SK-N-SH (cell line): ENCODE results near the gene ABCA3. TPM values are rescaled to one million over a fixed set of nuclear protein-coding genes. Genes with fewer than 3 reads are reported as not detected.

Experiments
- CTCF ChIA-PET: fragments of 300-600, 350-600 bp; formaldehyde crosslinking; extraction: SDS; loops from one replicate; lab custom pipeline; 2021; lab: Yijun Ruan, JAX
- POLR2A ChIA-PET: fragments of 350-600 bp; sonication (Branson Sonifier 250); formaldehyde crosslinking; extraction: SDS; loops from one replicate; lab custom pipeline; 2020; ENCODE audit warnings: antibody characterized with exemption, inconsistent platforms; lab: Yijun Ruan, JAX
- DNase-seq: peaks from one replicate; pipeline ENCODE4 v3.0.0; 2012
- H2AFZ ChIP-seq: fragments of 200-600 bp; sonication (generic); 2 replicates; pipeline ENCODE4 v1.8.1; 2016; ENCODE audit warnings: antibody characterized with exemption, mild to moderate bottlenecking, low read depth
- H3F3A ChIP-seq: fragments of 200-600 bp; sonication (generic); replicated peaks from 2 replicates; pipeline ENCODE3; 2016; ENCODE audit warnings: antibody characterized with exemption, mild to moderate bottlenecking; ENCODE audit not compliant: insufficient read depth
- H3K27ac ChIP-seq, 2 experiments: fragments of 200-500 bp in 1 of 2; fragments of 200-600 bp in 1 of 2; sonication (Bioruptor generic) in 1 of 2; sonication (generic), shearing (Covaris generic) in 1 of 2; 2 replicates each; pipeline versions ENCODE4 v1.5.1 to v1.6.1; 2014 to 2016; ENCODE audit warnings: low read depth in 2 of 2, inconsistent platforms in 1 of 2, low read length in 1 of 2, mild to moderate bottlenecking in 1 of 2, mixed read lengths in 1 of 2
- H3K27me3 ChIP-seq: fragments of 200-600 bp; sonication (generic), shearing (Covaris generic); 2 replicates; pipeline ENCODE4 v1.6.1; 2016; ENCODE audit warnings: mixed run types; ENCODE audit not compliant: insufficient read depth
- H3K36me3 ChIP-seq, 2 experiments: fragments of 200-500 bp in 1 of 2; fragments of 200-600 bp in 1 of 2; sonication (Bioruptor generic) in 1 of 2; sonication (generic) in 1 of 2; replicated peaks in 1 of 2; 2 replicates each; pipeline versions ENCODE3 to v1.5.1; 2014 to 2016; ENCODE audit warnings: low read length in 1 of 2, mild to moderate bottlenecking in 1 of 2; ENCODE audit not compliant: insufficient read depth in 2 of 2, control insufficient read depth in 1 of 2
- H3K4me1 ChIP-seq, 2 experiments: fragments of 200-500 bp in 1 of 2; fragments of 200-600 bp in 1 of 2; sonication (Bioruptor generic) in 1 of 2; sonication (generic), shearing (Covaris generic) in 1 of 2; 2 replicates each; pipeline versions ENCODE4 v1.5.1 to v1.6.1; 2014 to 2016; ENCODE audit warnings: low read depth in 1 of 2, low read length in 1 of 2, mixed run types in 1 of 2; ENCODE audit not compliant: insufficient read depth in 2 of 2, control insufficient read depth in 1 of 2
- H3K4me2 ChIP-seq: fragments of 200-600 bp; sonication (generic), shearing (Covaris generic); 2 replicates; pipeline ENCODE4 v1.6.1; 2017; ENCODE audit warnings: mixed run types
- H3K4me3 ChIP-seq, 2 experiments: fragments of 200-500 bp in 1 of 2; fragments of 200-600 bp in 1 of 2; sonication (Bioruptor generic) in 1 of 2; sonication (generic), shearing (Covaris generic) in 1 of 2; 2 replicates each; pipeline versions ENCODE4 v1.5.1 to v1.8.1; 2014 to 2016; ENCODE audit warnings: low read depth in 2 of 2, inconsistent platforms in 1 of 2, low read length in 1 of 2, mild to moderate bottlenecking in 1 of 2, mixed read lengths in 1 of 2, moderate library complexity in 1 of 2
- H3K79me2 ChIP-seq: fragments of 200-600 bp; sonication (generic); 2 replicates; pipeline ENCODE4 v1.8.1; 2017; ENCODE audit warnings: mild to moderate bottlenecking; ENCODE audit not compliant: insufficient read depth
- H3K9ac ChIP-seq: fragments of 200-600 bp; sonication (generic); 2 replicates; pipeline ENCODE4 v1.6.1; 2017; ENCODE audit warnings: mixed run types
- H3K9me2 ChIP-seq: fragments of 200-600 bp; sonication (generic); 2 replicates; pipeline ENCODE4 v1.6.1; 2017; ENCODE audit warnings: mixed run types
- H3K9me3 ChIP-seq: fragments of 200-600 bp; sonication (generic); 2 replicates; pipeline ENCODE4 v1.6.1; 2017; ENCODE audit warnings: mixed run types, mild to moderate bottlenecking, moderate library complexity
- H4K20me1 ChIP-seq: fragments of 200-600 bp; sonication (generic); 2 replicates; pipeline ENCODE4 v1.6.1; 2017; ENCODE audit warnings: mild to moderate bottlenecking, mixed run types; ENCODE audit not compliant: insufficient read depth
- EP300 ChIP-seq, 2 experiments: IDR thresholded peaks; 2 replicates each; pipeline versions ENCODE4 v1.4.0 to v1.6.1; 2012; ENCODE audit warnings: borderline replicate concordance in 1 of 2, low read depth in 1 of 2, low read length in 1 of 2
- EZH2phosphoT487 ChIP-seq: fragments of 200-600 bp; sonication (generic); IDR thresholded peaks from 2 replicates; pipeline ENCODE4 v1.6.1; 2017; ENCODE audit warnings: low read depth, mixed run types, mild to moderate bottlenecking, antibody characterized with exemption, moderate library complexity, borderline replicate concordance
- FOSL2 ChIP-seq: IDR thresholded peaks from 2 replicates; pipeline ENCODE4 v1.4.0; 2012; ENCODE audit warnings: low read depth, mild to moderate bottlenecking, moderate library complexity, borderline replicate concordance
- JUND ChIP-seq: IDR thresholded peaks from 2 replicates; pipeline ENCODE4 v1.4.0; 2012
- MEF2A ChIP-seq: IDR thresholded peaks from 2 replicates; pipeline ENCODE4 v1.4.0; 2012; ENCODE audit warnings: low read depth, borderline replicate concordance
- MXI1 ChIP-seq: IDR thresholded peaks from 2 replicates; pipeline ENCODE4 v1.6.1; 2012; ENCODE audit warnings: mild to moderate bottlenecking, low read depth, low read length, improper control_type of control experiment
- NFIC ChIP-seq: IDR thresholded peaks from 2 replicates; pipeline ENCODE4 v1.4.0; 2012; ENCODE audit warnings: borderline replicate concordance
- NRF1 ChIP-seq: IDR thresholded peaks from 2 replicates; pipeline ENCODE4 v1.6.1; 2012; ENCODE audit warnings: low read depth, mild to moderate bottlenecking, low read length
- PBX3 ChIP-seq: IDR thresholded peaks from 2 replicates; pipeline ENCODE4; 2012
- POLR2AphosphoS5 ChIP-seq: IDR thresholded peaks from 2 replicates; pipeline ENCODE4 v1.6.1; 2012; ENCODE audit warnings: low read depth, low read length
- RCOR1 ChIP-seq: fragments of 150-350 bp; IDR thresholded peaks from 2 replicates; pipeline ENCODE4 v1.6.1; 2017; ENCODE audit warnings: antibody characterized with exemption, low read length
- RFX5 ChIP-seq: IDR thresholded peaks from 2 replicates; pipeline ENCODE4 v1.6.1; 2012; ENCODE audit warnings: mild to moderate bottlenecking, improper control_type of control experiment, low read length
- RXRA ChIP-seq: IDR thresholded peaks from 2 replicates; pipeline ENCODE4 v1.4.0; 2012; ENCODE audit warnings: low read depth, mild to moderate bottlenecking, borderline replicate concordance
- SIN3A ChIP-seq: IDR thresholded peaks from 2 replicates; pipeline ENCODE4 v1.6.1; 2012; ENCODE audit warnings: low read depth, mild to moderate bottlenecking, low read length, moderate library complexity, borderline replicate concordance
- TCF12 ChIP-seq: IDR thresholded peaks from 2 replicates; pipeline ENCODE4 v1.4.0; 2012
- YY1 ChIP-seq: IDR thresholded peaks from 2 replicates; pipeline ENCODE4 v1.4.0; 2012; ENCODE audit warnings: low read depth, mild to moderate bottlenecking
- WGBS: methylation state at CpG from one replicate; pipeline ENCODE4 v1.1.6; 2017; ENCODE audit warnings: low lambda C conversion rate; 5-methylcytosine and 5-hydroxymethylcytosine counted together
- polyA plus RNA-seq, 3 experiments: library from polyadenylated mRNA; depleted of rRNA; stranded (reverse); fragments of >200 nt; gene quantifications; 2 replicates each; pipeline ENCODE4 v1.2.3, GENCODE V29; 2012
- TF ChIP-seq, protein P1 (sequence below): fragments of 150-350 bp; IDR thresholded peaks from 2 replicates; pipeline ENCODE4 v1.6.1; 2016; ENCODE audit warnings: mild to moderate bottlenecking, low read depth, low read length

The ABCA3 gene
- polyA plus RNA-seq, 1 of the 3 experiments (the other 2 are of a cell fraction) = 9.9 TPM

DNA sequence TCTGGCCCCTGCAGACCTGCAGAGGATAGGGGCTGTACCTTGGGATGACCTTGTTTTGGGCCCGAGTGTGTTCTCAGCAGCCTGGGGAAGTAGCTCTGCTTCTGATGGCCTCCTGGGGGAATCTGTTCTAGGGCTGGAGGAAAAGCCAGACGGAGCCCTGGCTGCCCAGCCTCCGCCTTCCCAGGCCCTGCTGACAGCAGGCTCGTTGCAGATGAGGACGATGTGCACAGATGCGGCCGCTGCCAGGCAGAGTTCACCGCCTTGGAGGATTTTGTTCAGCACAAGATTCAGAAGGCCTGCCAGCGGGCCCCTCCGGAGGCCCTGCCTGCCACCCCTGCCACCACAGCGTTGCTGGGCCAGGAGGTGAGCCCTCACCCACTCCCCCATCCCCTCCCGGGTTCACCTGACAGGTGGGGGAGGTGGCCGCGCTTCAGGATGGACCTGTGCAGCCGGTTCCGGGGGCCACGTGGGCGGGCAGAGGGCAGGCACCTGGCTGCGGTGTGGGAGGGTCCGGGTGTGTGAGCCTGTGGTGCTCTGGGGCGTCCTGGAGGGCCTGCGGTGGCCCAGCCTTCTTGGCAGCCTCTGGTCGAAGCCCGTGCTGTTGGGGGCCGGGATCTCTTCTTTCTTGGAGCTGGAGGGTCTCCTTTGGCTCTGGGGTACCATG is 112.2 kb downstream of the ABCA3 start:
- Histone ChIP-seq H3K27ac (no peak overlapping the region), H3F3A (no peaks in the 10 kb centered on the region), H3K36me3 (peaks cover 0 to 48% of the 10 kb centered on the region in 2 experiments), H2AFZ (no peak overlapping the region), H4K20me1 (peaks cover 30% of the 10 kb centered on the region), H3K4me1 (peaks cover 0 to 4% of the 10 kb centered on the region in 2 experiments; a peak in 1 of 4 replicates), H3K4me3 (no peak overlapping the region), H3K9me2 (no peaks in the 10 kb centered on the region), H3K27me3 (no peaks in the 10 kb centered on the region), H3K4me2 (no peak overlapping the region), H3K9me3 (no peaks in the 10 kb centered on the region), H3K79me2 (peaks cover 51% of the 10 kb centered on the region), H3K9ac (no peak overlapping the region)
- ChIA-PET POLR2A (no interaction called here), CTCF (no interaction called here)
- no peak for DNase-seq
- no peak for TF ChIP-seq POLR2AphosphoS5
- TF ChIP-seq MXI1 = no peak
- no peak for TF ChIP-seq RFX5
- no peak for TF ChIP-seq MEF2A
- TF ChIP-seq SIN3A = no peak
- no peak for TF ChIP-seq RXRA
- TF ChIP-seq, protein P1, sequence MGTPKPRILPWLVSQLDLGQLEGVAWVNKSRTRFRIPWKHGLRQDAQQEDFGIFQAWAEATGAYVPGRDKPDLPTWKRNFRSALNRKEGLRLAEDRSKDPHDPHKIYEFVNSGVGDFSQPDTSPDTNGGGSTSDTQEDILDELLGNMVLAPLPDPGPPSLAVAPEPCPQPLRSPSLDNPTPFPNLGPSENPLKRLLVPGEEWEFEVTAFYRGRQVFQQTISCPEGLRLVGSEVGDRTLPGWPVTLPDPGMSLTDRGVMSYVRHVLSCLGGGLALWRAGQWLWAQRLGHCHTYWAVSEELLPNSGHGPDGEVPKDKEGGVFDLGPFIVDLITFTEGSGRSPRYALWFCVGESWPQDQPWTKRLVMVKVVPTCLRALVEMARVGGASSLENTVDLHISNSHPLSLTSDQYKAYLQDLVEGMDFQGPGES = no peak
- no peak for TF ChIP-seq JUND
- TF ChIP-seq RCOR1 = no peak
- WGBS = 91% methylated on average over 12 of the region's 25 CpGs

DNA sequence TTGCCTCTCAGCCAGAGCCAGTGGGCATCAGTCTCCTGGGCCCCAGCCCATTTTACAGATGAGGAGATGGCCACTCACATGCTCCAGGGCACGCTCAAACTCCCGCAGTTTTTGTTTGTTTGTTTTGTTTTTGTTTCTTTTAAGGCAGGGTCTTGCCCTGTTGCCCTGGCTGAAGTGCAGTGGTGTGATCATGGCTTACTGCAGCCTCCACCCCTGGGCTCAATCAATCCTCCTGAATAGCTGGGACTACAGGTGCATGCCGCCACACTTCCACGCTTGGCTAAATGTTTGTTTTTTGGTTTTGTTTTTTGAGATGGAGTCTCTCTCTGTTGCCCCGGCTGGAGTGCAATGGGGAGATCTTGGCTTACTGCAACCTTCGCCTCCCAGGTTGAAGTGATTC is 113.6 kb downstream of the ABCA3 start:
- CTCF ChIA-PET = interaction anchor here (1.4 kb wide), 1 partner anchor 32 kb away, joined by 3 read pairs; no protein-coding TSS in a partner anchor
- DNase-seq = no peak
- H3K79me2 ChIP-seq = peaks cover 51% of the 10 kb centered on the region
- peaks cover 30% of the 10 kb centered on the region for H4K20me1 ChIP-seq
- no peak overlapping the region for H3K4me3 ChIP-seq
- TF ChIP-seq MEF2A (no peak), NRF1 (no peak), PBX3 (no peak), POLR2AphosphoS5 (no peak), FOSL2 (no peak), SIN3A (no peak), YY1 (no peak), TCF12 (no peak), NFIC (no peak), RXRA (no peak), EP300 (IDR thresholded peaks at IDR 0.05; ENCODE audit: borderline replicate concordance in 1 of 2, low read depth in 1 of 2, low read length in 1 of 2) (no peak), EZH2phosphoT487 (no peak)
- no peak overlapping the region for H3K9ac ChIP-seq
- H3K4me1 ChIP-seq = peaks cover 0 to 4% of the 10 kb centered on the region in 2 experiments; a peak in 1 of 4 replicates
- no peaks in the 10 kb centered on the region for H3K9me3 ChIP-seq
- no peaks in the 10 kb centered on the region for H3K27me3 ChIP-seq
- no peaks in the 10 kb centered on the region for H3F3A ChIP-seq
- no peaks in the 10 kb centered on the region for H3K9me2 ChIP-seq
- no peak overlapping the region for H2AFZ ChIP-seq
- WGBS = 94% methylated on average over 6 of the region's 6 CpGs
- POLR2A ChIA-PET = interaction anchor here (0.6 to 1.1 kb wide), 2 partner anchors 44 to 72 kb away, joined by 3 read pairs; partner anchors contain the start of gene TRAF7
- H3K36me3 ChIP-seq = peaks cover 0 to 35% of the 10 kb centered on the region in 2 experiments
- H3K27ac ChIP-seq = no peak overlapping the region
- no peak overlapping the region for H3K4me2 ChIP-seq
